HG03045 (cell line): ENCODE data around the gene ENTPD5.
"Not testable (repeated sequence)": the region's sequence is repeated elsewhere in the genome, so short reads cannot be mapped to it uniquely, and the experiment has no call there.

Source experiments
- ATAC-seq: cut with Tn5 transposase; IDR thresholded peaks from one replicate; pipeline ENCODE4 v1.9.1; 2021; ENCODE audit warnings: mild to moderate bottlenecking, moderate library complexity; ENCODE audit not compliant: unreplicated experiment

ENTPD5 gene

DNA sequence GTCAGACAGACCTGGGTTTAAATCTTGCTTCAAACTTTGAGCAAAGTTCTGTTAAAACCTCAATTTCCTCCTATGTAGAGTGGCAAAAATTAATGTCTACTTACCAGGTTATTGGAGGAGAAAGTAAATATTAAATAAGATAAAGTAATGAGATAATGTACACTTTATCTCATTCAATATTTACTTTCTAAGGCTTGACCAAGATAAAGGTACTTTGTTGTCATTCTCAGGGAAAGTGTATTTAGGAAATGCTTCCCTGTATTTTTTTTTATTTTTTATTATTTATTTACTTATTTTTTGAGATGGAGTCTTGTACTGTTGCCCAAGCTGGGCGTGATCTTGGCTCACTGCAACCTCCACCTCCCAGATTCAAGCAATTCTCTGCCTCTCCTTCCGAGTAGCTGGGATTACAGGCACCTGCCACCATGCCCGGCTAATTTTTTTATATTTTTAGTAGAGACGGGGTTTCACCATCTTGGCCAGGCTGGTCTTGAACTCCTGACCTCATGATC, 73.9 kb downstream of the ENTPD5 start:
- no peak for ATAC-seq

DNA sequence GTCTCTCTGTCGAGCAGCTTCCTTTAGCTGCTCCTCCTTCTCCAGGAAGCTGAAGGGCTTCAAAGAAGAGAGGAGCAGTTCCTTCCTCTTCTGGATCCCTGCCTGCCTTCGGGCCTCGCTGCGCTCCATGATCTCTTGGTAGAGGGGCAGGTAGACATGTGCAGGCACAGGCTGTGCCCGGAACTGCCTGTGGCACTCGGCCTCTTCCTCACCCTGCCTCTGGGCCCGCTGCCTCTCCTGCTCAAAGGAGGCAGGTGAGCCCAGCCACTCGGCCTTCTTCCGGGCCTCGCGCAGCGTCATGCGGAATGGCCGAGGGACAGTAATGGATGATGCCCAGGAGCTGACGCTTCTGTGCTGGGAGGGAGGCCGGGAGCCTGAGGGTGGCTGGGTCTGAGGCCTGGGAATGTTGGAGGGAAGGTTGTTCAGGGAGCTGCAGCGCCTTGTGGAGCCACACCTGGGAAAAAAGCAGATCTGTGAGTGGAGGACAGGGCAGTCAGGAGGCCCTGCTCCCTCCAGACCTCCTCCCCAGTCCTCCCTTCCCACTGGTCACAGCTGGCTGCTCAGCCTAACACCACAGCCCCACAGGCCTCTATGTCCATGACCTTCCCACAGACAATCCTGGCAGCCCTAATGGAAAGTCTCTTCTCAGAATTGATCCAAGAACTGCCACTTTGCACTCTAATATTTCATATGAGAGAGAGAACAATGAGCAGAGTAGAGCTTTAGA, 74.5 kb downstream of the ENTPD5 start:
- no peak for ATAC-seq

DNA sequence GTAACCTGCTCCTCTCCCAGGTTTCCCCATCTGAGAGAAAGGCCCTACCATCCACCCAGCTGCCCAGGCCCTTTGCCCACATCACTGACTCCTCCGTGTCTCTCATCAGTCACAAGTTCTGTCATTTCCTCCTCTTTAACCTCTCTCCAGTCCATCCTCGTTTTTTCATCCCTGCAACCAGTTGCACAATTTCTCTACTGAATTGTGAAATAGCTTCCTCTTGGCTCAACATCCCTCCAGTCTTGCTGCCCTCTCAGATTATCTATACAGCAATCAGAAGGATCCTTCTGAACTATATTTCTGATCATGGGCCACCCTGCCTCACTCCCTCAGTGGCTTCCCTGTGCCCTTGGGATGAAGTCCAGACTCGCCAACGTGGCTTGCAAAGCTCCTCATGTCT, 76.0 kb downstream of the ENTPD5 start:
- ATAC-seq = no peak

DNA sequence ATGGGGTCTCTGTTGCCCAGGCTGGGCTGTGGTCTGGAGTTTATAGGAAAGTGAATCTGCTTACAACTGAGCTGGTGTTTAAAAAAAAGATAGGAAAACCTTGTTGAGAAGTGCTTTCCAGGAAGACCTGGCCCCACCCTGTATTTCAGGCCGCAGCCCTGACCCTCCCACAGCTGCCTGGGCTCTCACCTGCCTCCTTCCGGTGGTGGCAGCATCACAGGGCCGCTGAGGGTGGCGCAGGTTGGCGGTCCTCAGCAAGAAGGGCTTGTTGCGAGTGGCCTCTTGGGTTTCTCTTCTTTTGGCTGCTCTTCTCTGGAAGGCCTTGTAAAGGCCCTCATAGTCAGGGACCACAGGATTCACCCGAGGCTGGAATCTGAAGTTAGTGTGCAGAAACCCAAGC, 76.9 kb downstream of the ENTPD5 start:
- no peak for ATAC-seq

DNA sequence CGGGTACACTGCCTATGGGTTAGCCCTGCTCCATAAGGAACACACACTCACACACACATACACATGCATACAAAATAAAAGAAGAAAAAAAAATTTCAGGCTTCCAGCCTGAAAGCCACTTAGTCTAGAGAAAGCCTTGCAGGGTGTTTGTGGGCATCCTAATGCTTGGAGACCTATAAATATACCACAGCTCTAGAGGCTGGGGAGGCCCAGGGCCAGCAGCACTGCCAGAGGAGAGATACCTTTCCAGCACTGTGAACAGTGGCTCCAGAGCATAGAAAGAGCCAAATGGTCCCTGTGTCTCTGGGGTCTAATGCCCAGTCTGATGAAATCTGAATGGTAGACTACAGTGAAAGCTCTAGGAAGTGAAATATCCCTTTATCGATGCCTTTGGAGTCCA, 82.1 kb downstream of the ENTPD5 start:
- no peak for ATAC-seq

DNA sequence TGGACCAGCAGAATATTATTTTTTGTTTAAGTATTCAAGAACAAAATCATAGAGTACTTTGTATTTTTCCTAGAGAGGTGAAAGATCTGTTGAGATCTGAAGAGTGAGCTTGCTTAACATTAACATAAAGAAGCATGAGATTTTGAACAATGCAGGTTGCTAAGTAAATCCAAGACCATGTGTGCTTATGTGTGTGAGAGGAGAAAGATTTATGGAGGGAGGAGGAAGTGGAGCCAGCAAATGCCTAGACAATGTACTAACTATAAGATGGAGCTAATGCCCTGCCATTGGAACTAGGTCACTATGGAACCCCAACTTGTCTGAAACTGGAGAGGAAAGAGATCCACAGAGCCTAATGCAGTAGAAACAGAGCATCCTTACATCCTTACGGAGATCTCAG, 82.5 kb downstream of the ENTPD5 start:
- ATAC-seq = no peak

DNA sequence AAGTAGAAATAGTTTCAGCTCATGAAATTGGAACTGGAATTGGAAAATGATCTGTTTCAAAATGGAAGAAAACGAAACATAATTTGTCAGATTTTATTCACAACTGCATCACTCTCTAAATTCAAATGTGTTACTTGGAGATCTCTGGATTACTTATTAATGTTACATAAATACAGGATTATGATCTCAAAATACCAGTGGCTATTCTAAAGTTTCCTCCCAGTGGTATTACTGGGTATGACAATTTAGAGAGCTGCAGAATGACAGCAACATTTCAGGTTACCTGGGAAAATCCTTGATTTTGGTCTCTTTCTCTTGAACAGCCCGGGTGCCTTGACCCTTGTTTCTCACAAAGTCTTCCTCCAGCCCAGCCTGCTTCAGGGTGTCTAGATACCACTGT, 83.4 kb downstream of the ENTPD5 start:
- no peak for ATAC-seq

DNA sequence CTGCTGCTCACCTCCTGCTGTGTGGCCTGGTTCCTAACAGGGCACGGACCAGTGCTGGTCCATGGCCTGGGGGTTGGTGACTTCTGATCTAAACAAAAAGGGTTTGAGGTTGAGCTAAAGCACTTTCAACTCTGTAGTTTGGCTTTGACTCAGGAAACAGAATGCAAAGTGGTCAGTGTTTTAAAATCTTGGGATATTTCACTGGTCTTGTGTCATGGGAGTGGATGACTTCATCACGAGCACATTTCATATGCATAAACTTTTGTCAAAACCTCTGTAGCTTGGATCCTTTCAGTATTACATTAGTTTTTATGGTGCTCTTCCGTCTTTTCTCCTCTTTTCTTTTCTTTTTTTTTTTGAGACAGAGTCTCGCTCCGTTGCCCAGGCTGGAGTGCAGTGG, 94.8 kb downstream of the ENTPD5 start:
- ATAC-seq = no peak

DNA sequence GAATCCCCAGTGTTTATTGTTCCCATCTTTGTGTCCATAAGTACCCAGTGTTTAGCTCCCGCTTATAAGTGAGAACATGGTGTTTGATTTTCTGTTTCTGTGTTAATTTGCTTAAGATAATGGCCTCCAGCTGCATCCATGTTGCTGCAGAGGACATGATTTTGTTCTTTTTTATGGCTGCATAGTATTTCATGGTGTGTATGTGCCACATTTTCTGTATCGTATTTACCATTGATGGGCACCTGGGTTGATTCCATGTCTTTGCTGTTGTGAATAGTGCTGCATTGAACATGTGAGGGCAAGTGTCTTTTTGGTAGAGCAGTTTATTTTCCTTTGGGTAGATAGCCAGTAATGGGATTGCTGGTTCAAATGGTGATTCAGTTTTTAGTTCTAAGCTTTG, 99.6 kb downstream of the ENTPD5 start:
- ATAC-seq = not testable (repeated sequence)

DNA sequence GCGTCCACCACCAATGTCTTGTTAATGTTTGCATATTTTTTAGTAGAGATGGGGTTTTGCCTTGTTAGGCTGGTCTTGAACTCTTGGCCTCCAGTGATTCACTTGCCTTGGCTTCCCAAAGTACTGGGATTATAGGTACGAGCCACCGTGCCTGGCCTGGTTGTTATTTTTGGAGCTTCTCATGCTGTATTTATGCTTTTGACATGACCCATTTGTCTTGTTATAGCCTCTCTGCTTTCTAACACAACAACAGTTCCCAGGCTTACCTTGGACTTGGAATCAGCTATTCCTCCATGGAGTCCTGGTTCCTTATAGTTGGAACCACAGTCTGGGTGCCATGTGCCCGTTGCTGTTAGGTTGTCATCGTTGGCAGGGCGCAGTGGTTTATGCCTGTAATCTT, 102.8 kb downstream of the ENTPD5 start:
- no peak for ATAC-seq

DNA sequence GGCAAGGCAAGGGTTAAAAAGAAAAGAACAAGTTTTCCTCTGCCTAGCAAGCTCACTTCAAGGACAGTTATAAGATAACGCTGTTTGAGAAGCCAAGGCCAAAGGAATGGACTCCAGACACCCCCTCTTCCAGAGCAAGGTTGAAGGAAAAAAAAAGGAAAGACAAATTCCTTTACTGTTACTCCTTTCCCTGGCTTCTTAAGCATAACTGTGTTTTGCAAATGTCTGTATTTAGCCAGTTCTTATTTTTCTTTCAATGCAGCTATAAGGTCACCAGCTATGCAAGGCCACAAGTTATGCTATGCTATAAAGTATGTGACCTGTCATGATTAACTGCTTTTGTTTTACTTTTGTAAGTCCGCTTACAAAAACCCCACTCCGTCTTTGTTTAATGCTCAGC, 105.8 kb downstream of the ENTPD5 start:
- no peak for ATAC-seq

DNA sequence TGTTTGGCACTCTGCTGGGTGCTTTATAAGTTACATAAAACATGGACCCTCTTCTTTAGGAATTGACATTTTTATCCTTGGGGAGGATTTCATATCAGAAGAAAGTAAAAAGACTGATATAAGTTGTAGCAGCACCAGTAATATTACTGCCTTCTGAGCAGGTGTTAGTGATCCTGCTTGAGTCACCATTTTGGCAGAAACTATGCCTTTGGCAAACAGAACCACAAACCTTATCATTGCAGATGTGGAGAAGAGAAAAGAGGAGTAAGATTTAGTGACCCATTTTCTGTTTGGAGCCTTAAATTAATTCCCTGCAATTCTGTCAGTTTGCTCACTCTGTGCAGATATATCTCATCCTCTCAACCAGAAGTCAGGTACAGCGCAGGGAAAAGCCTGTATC, 109.4 kb downstream of the ENTPD5 start:
- ATAC-seq = no peak
